NCI-H2227 (cell line): Measurements from ENCODE around the gene POLDIP3.
A peak's percentile ranks its signal among the peaks of the same experiment; 100 is the strongest.
"Not testable (repeated sequence)": the region's sequence is repeated elsewhere in the genome, so short reads cannot be mapped to it uniquely, and the experiment has no call there.

Experiments
- DNase-seq: peaks from one replicate; lab custom pipeline; 2025; ENCODE audit not compliant: unreplicated experiment; lab: John Stamatoyannopoulos, UW

The POLDIP3 gene

GRCh38 chr22:42620084-42620483, 5.4 kb upstream of the POLDIP3 start:
- no peak for DNase-seq

- no peak for DNase-seq
Measured at GRCh38 chr22:42619261-42620063, 4.8 kb upstream of the POLDIP3 start.

GRCh38 chr22:42617155-42617983, 2.7 kb upstream of the POLDIP3 start:
- DNase-seq = no peak

DNA sequence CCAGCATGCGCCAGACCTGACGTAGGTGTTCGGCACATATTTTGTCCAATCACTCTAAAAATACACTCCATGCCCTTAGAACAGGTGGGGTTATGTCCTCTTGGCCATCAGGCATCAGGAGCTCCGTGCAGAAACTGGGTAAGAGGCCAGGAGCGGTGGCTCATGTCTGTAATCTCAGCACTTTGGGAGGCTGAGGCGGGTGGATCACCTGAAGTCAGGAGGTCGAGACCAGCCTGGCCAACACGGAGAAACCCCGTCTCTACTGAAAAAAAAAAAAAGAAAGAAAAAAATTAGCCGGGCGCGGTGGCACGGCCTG, 1.1 kb upstream of the POLDIP3 start:
- DNase-seq = peak; percentile 51

- peak; percentile 90 for DNase-seq
Measured at GRCh38 chr22:42615092-42615859, 593 bp upstream of the POLDIP3 start.

- DNase-seq = peak; percentile 37
Measured at GRCh38 chr22:42613872-42614301, 796 bp downstream of the POLDIP3 start.

- no peak for DNase-seq
Measured at GRCh38 chr22:42612336-42612735, 2.3 kb downstream of the POLDIP3 start.

DNA sequence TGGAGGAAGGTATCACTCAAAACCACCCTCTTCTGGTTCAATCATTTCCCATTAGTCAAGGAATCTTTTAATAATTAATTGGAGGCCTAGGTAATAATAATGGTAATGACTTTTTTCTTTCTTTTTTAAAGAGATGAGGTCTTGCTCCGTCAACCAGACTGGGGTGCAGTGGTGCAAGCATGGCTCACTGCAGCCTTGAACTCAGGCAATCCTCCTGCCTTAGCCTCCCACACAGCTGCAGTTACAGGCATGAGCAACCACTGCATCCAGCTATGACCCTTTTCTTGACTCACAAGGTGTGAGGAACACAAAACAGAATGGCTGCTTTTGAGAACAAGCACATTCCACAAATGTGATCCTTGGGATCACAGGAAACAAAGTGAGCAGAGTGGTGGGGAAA, 3.6 kb downstream of the POLDIP3 start:
- DNase-seq = no peak

DNA sequence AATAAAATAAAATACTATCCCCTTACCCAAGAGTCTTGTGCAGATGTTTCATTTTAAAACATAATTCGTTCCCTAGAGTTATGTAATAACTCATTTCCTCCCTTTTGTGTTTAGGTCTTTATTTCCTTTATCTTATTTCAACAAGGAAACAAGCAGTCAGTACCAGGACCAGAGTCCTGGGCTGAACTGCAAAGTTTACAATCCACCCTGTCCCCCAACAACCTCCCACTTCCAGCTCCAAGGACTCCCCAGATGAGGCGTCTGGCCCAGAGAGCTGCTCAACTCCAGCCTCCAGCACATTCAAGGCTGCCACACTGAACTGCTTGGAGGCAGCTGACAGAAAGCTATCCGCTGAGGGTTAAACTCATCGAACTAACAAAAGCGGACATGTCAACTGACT, 4.5 kb downstream of the POLDIP3 start:
- DNase-seq = no peak

- DNase-seq = peak; percentile 70
Measured at GRCh38 chr22:42608823-42609361, 5.8 kb downstream of the POLDIP3 start.

- peak; percentile 63 for DNase-seq
Measured at GRCh38 chr22:42608136-42608822, 6.4 kb downstream of the POLDIP3 start.

DNA sequence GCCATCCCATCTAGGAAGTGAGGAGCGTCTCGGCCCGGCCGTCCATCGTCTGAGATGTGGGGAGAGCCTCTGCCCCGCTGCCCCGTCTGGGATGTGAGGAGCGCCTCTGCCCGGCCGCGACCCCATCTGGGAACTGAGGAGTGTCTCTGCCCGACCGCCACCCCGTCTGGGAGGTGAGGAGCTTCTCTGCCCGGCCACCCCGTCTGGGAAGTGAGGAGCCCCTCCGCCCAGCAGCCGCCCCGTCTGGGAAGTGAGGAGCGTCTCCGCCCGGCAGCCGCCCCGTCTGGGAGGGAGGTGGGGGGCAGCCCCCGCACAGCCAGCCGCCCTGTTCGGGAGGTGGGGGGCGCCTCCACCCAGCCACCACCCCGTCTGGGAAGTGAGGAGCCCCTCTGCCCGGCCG, 7.0 kb downstream of the POLDIP3 start:
- not testable (repeated sequence) for DNase-seq

DNA sequence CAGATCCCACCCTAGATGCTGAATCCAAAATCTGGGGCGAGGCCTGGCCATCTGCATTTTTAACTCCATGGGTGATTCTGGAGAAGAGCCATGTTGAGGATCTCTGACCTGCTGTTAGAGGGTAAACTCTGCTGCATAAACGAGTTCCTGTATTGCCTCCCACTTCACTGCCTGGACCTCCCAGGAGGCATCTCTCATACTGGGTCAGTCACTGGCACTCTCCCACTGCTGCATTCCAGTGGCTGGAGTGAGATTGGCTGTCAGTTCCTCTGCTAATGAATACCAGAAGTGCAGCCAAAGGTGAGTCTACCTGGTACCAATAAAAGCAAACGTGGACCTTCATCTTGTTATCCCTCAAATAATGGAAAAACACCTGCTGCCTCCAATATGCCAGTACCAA, 10.3 kb downstream of the POLDIP3 start:
- no peak for DNase-seq

GRCh38 chr22:42603427-42603826, 11.3 kb downstream of the POLDIP3 start:
- DNase-seq = no peak

DNA sequence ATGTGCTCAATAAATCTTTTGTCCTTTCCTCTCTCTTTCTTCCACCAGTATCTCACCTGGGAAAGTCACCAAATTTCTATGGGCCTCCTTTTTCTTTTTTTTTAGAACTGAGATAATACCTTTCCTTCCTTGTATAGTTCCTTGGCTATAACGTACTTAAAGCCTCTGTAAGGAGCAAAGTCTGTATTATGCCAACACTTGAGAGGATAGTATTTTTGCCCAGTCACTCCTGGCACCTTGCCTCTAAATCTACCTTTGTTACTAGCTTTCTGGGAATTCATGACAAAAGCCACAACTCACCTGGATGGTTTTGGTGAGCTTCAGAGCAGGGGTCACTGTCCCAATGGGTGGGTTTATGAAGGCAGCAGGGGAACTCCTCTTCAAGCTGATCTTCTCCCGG, 12.2 kb downstream of the POLDIP3 start:
- DNase-seq = no peak

DNA sequence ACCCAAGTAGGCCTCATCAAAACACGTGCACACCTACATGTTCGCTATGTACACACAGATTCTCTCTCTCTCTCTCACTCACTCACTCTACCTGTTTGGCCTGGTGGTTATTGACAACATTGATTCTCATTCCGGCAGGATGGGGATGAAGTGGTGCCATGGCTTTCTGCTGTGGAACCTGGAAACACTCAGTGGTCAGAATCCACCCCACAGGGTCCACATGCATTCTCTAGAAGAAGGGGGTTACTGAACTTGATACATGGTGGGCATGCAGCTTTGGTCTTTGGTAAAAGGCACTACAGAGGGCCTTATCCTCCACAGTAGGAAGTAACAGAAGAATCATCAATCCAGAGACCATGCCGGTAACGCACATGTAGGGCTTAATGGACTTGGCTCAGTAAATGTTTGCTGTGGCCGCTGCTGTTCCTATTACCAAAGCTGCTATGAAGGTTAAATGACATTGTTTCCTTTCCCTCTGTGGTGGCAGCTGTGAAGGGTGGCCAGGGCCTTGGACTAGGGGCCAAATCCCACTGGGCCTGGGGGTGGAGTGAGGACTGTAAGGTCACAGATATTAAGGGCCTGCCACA, 12.7 kb downstream of the POLDIP3 start:
- no peak for DNase-seq

DNA sequence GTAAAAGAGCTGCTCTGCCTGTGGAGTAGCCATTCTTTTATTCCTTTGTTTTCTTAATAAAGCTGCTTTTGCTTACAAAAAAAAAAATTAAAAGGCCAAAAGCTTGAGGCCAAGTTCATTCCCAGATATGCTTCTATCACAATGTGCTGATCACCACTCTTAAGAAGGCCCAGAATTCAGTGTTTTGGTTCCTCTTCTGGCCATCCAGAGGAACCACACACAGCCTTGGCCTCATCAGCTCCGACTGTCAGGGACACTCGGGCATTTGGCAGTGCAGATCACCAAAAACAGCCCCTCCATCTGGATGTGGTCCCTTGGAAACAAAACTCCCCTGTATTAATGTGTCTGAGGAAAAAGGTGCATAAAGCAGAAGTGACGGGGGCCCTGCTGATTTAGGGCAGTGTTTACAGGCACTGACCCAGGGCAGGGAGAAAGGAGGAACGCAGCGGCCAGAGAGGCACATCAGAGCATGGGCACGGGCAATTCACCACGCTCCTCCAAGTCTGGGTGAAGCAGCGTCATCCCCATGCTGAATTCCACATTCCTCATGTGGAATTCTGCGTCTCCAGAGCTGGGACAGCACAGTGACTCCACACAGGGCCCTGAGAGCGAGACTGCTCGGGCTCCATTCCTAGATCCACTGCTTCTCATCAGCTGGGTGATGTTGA, 17.7 kb downstream of the POLDIP3 start:
- no peak for DNase-seq

DNA sequence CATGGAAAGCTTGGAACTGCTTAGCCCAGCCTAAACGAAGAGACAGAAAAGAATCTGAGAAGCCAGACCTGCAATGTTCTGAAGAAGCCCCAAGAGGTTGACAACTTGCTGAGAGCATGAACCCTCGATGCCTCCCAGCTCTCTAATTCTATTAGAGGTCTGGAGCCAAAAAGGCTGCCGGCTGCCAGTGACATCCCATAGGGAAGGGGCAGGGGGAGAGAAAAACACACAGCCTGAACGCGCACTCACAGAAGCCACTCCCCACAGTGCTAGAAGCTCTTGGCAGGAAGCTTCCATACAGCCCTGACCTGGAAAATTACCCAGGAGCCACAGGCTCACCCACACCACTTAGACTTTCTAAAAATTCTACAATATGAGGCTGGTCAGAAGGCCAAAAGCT, 18.3 kb downstream of the POLDIP3 start:
- DNase-seq = peak; percentile 25

- DNase-seq = no peak
Measured at GRCh38 chr22:42595434-42595833, 19.2 kb downstream of the POLDIP3 start.

GRCh38 chr22:42591987-42592386, 22.7 kb downstream of the POLDIP3 start:
- DNase-seq = no peak
